ENCODE measurements around the gene ADGRF5. TPM values are rescaled to one million over a fixed set of nuclear protein-coding genes. Genes with fewer than 3 reads are reported as not detected.

ADGRF5 gene
- total and polyA plus RNA-seq, 10 of the 15 experiments (the other 5 are each of a cell fraction or from before 2014, with no cell fraction given) = 0.01 to 0.13 TPM; not detected in 8

DNA sequence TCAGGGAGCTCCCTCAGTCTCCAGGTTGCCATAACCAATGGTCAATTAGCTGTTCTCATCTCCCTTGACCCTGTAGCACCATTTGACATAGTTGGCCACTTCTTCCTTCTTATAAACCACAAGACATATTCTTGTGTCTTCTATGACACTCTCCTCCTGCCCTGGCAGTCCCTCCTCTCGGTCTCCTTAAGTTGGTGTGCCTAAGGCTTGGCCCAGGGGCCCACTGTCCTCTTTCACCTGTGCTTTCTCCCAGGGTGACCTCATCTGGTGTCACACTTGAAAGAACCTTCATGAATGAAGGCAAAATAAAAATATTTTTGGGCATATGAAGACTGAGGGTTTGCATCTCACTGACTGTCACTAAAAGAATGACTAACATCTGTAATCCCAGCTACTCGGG, 9.7 kb upstream of the ADGRF5 start (continued):
- TF ChIP-seq, protein P1, sequence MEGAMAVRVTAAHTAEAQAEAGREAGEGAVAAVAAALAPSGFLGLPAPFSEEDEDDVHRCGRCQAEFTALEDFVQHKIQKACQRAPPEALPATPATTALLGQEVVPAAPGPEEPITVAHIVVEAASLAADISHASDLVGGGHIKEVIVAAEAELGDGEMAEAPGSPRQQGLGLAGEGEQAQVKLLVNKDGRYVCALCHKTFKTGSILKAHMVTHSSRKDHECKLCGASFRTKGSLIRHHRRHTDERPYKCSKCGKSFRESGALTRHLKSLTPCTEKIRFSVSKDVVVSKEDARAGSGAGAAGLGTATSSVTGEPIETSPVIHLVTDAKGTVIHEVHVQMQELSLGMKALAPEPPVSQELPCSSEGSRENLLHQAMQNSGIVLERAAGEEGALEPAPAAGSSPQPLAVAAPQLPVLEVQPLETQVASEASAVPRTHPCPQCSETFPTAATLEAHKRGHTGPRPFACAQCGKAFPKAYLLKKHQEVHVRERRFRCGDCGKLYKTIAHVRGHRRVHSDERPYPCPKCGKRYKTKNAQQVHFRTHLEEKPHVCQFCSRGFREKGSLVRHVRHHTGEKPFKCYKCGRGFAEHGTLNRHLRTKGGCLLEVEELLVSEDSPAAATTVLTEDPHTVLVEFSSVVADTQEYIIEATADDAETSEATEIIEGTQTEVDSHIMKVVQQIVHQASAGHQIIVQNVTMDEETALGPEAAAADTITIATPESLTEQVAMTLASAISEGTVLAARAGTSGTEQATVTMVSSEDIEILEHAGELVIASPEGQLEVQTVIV (IDR thresholded peaks at IDR 0.05; ENCODE audit: borderline replicate concordance, partially characterized antibody) = no peak
- TF ChIP-seq ZNF207 (IDR thresholded peaks at IDR 0.05; ENCODE audit: borderline replicate concordance) = no peak
- TF ChIP-seq BMI1 (IDR thresholded peaks at IDR 0.05; ENCODE audit: borderline replicate concordance) = no peak

DNA sequence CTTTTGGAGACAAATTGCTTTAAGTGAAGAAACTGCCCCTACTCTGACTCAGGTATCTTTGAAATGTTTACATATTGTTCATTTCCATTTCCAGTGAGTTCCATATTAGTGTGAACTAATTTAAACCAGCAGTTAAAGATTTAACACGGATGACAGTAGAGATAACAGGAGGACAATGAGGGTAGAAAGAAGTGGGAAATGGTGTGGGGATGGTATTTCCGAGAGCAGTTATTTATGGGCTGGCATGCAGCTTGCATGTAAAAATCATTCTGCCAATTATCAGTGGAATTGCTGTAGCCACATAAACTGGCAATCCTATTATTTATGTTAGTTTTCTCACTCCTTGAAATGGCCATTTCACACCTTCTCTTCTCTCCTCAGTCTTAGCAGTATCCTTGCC, 8.6 kb upstream of the ADGRF5 start:
- Histone ChIP-seq H3K27me3 (replicated peaks in 1 of 2; ENCODE audit: control insufficient read depth in 2 of 2, insufficient read depth in 2 of 2, low read length in 1 of 2) (no peaks in the 10 kb centered on the region), H3K27ac (ENCODE audit: control insufficient read depth, insufficient read depth) (no peak overlapping the region), H3K9ac (ENCODE audit: control insufficient read depth, insufficient read depth, low read length) (no peak overlapping the region), H3K4me2 (ENCODE audit: control insufficient read depth, insufficient read depth) (no peak overlapping the region), H3K4me3 (no peak overlapping the region), H3K79me2 (ENCODE audit: control insufficient read depth, insufficient read depth, low read length) (no peaks in the 10 kb centered on the region), H2AFZ (ENCODE audit: control insufficient read depth, low read depth, low read length) (no peak overlapping the region), H3K9me3 (replicated peaks; ENCODE audit: control insufficient read depth, insufficient read depth, low read length) (no peaks in the 10 kb centered on the region), H4K20me1 (ENCODE audit: control insufficient read depth, insufficient read depth) (no peaks in the 10 kb centered on the region), H3K4me1 (ENCODE audit: control insufficient read depth, insufficient read depth, low read length) (no peaks in the 10 kb centered on the region), H3K36me3 (ENCODE audit: control insufficient read depth in 2 of 2, insufficient read depth in 2 of 2, low read length in 1 of 2) (no peaks in the 10 kb centered on the region)
- ChIA-PET CTCF (no interaction called here), RAD21 (ENCODE audit: unreplicated experiment) (no interaction called here), POLR2A (no interaction called here), SMC1A (ENCODE audit: uncharacterized antibody, unreplicated experiment) (no interaction called here)
- no peak for DNase-seq (ENCODE audit: low read depth, low spot score)
- in situ Hi-C loops (cut with MboI) = no loop called here
- FAIRE-seq = no peak
- BruUV-seq (replicated peaks) = no TSS peak
- intact Hi-C loops (cut with micrococcal nuclease; ENCODE audit: unreplicated experiment) = no loop called here
- whole genome bisulfite sequencing (ENCODE audit: insufficient coverage, insufficient replicate concordance, low lambda C conversion rate, missing lambda C conversion rate) = 2% methylated on average over 2 of the region's 2 CpGs
- TF ChIP-seq TCF12 (IDR thresholded peaks at IDR 0.05; ENCODE audit: low read depth, low read length) (no peak), ZNF207 (IDR thresholded peaks at IDR 0.05; ENCODE audit: borderline replicate concordance) (no peak), EZH2 (IDR thresholded peaks at IDR 0.05; ENCODE audit: borderline replicate concordance, control insufficient read depth, low read depth, low read length) (no peak), ZNF24 (IDR thresholded peaks at IDR 0.05) (no peak), MXI1 (IDR thresholded peaks at IDR 0.05; ENCODE audit: low read depth, low read length) (no peak), TBL1XR1 (IDR thresholded peaks at IDR 0.05; ENCODE audit: low read depth, low read length) (no peak), PML (IDR thresholded peaks at IDR 0.05; ENCODE audit: low read length) (no peak)
- TF ChIP-seq, protein P2, sequence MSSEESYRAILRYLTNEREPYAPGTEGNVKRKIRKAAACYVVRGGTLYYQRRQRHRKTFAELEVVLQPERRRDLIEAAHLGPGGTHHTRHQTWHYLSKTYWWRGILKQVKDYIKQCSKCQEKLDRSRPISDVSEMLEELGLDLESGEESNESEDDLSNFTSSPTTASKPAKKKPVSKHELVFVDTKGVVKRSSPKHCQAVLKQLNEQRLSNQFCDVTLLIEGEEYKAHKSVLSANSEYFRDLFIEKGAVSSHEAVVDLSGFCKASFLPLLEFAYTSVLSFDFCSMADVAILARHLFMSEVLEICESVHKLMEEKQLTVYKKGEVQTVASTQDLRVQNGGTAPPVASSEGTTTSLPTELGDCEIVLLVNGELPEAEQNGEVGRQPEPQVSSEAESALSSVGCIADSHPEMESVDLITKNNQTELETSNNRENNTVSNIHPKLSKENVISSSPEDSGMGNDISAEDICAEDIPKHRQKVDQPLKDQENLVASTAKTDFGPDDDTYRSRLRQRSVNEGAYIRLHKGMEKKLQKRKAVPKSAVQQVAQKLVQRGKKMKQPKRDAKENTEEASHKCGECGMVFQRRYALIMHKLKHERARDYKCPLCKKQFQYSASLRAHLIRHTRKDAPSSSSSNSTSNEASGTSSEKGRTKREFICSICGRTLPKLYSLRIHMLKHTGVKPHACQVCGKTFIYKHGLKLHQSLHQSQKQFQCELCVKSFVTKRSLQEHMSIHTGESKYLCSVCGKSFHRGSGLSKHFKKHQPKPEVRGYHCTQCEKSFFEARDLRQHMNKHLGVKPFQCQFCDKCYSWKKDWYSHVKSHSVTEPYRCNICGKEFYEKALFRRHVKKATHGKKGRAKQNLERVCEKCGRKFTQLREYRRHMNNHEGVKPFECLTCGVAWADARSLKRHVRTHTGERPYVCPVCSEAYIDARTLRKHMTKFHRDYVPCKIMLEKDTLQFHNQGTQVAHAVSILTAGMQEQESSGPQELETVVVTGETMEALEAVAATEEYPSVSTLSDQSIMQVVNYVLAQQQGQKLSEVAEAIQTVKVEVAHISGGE (CRISPR knock-in tag; IDR thresholded peaks at IDR 0.05) = no peak
- TF ChIP-seq, protein P3, sequence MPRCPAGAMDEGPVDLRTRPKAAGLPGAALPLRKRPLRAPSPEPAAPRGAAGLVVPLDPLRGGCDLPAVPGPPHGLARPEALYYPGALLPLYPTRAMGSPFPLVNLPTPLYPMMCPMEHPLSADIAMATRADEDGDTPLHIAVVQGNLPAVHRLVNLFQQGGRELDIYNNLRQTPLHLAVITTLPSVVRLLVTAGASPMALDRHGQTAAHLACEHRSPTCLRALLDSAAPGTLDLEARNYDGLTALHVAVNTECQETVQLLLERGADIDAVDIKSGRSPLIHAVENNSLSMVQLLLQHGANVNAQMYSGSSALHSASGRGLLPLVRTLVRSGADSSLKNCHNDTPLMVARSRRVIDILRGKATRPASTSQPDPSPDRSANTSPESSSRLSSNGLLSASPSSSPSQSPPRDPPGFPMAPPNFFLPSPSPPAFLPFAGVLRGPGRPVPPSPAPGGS (IDR thresholded peaks at IDR 0.05; ENCODE audit: borderline replicate concordance, insufficient read depth, low read depth, low read length, poor library complexity, severe bottlenecking) = no peak
- ATAC-seq = no peak

Data from GM12878 (cell line).